A549 treated with GW870086 at 1 μM for 4 hours (cell line): ENCODE measurements around the gene PDIA3. TPM values are rescaled to one million over a fixed set of nuclear protein-coding genes. Genes with fewer than 3 reads are reported as not detected.

Source experiments
- total RNA-seq: library from RNA; stranded (reverse); fragments of 200-300 nt; extraction: Qiagen RNA extraction; gene quantifications from 5 replicates; pipeline ENCODE4 v1.2.3, GENCODE V29; 2022; ENCODE audit warnings: low read depth

PDIA3 gene
- total RNA-seq: 250 to 364 TPM (median 349 TPM) in 5 replicates

GRCh38 chr15:43746245-43746902 is at the start of gene PDIA3:
TSS of gene PDIA3 (plus strand) at chr15:43746438. CDS start at chr15:43746540, 102 bp downstream.

GRCh38 chr15:43776718-43777266 is 30.6 kb downstream of the PDIA3 start, which contains the start of gene ELL3:
TSS of gene ELL3 (minus strand) at chr15:43776966. CDS start at chr15:43776901, 65 bp downstream.

GRCh38 chr15:43791993-43792760 is 45.9 kb downstream of the PDIA3 start, which contains the start of gene SERF2:
TSS of gene SERF2 (plus strand) at chr15:43792320. CDS start at chr15:43792377, 57 bp downstream.

GRCh38 chr15:43799945-43800285 is 53.7 kb downstream of the PDIA3 start, which contains the start of gene SERINC4:
TSS of gene SERINC4 (minus strand) at chr15:43800220. CDS start at chr15:43799986, 234 bp downstream.

GRCh38 chr15:43800286-43801141 is 54.3 kb downstream of the PDIA3 start, which contains the start of gene HYPK:
TSS of gene HYPK (plus strand) at chr15:43800599. CDS start at chr15:43800623, 24 bp downstream.

Other genes starting within 250 kb of the PDIA3 start
- 0.59 to 0.85 TPM (median 0.71 TPM) in 5 replicates for gene MAP1A, start 228.8 kb upstream of the PDIA3 start, total RNA-seq
- gene PPIP5K1, start 156.2 kb upstream of the PDIA3 start, total RNA-seq: 5.0 to 8.2 TPM (median 6.5 TPM) in 5 replicates
- gene CKMT1B, start 152.4 kb upstream of the PDIA3 start, total RNA-seq: 2.6 to 5.5 TPM (median 4.8 TPM) in 5 replicates
- gene STRC, start 127.6 kb upstream of the PDIA3 start, total RNA-seq: 0.03 to 0.20 TPM (median 0.10 TPM) in 4 of 5 replicates, not detected in the other
- gene CATSPER2, start 97.6 kb upstream of the PDIA3 start, total RNA-seq: 0.34 to 1.4 TPM (median 0.66 TPM) in 5 replicates
- 1.8 to 4.5 TPM (median 2.3 TPM) in 5 replicates for gene CKMT1A, start 52.6 kb upstream of the PDIA3 start, total RNA-seq
- 1.3 to 2.4 TPM (median 1.7 TPM) in 5 replicates for gene ELL3, start 30.5 kb downstream of the PDIA3 start, total RNA-seq
- gene SERF2, start 45.9 kb downstream of the PDIA3 start, total RNA-seq: 489 to 715 TPM (median 656 TPM) in 5 replicates
- not detected in 5 replicates for gene SERINC4, start 53.8 kb downstream of the PDIA3 start, total RNA-seq
- gene HYPK, start 54.2 kb downstream of the PDIA3 start, total RNA-seq: 3.1 to 9.2 TPM (median 4.2 TPM) in 5 replicates
- 23.8 to 26.5 TPM (median 23.9 TPM) in 5 replicates for gene MFAP1, start 78.3 kb downstream of the PDIA3 start, total RNA-seq
- 11.6 to 13.7 TPM (median 12.7 TPM) in 5 replicates for gene WDR76, start 80.6 kb downstream of the PDIA3 start, total RNA-seq